Breast epithelium (tissue), 3 donors: Measurements from ENCODE around the gene USP15.

ENCODE experiments used
- CTCF ChIP-seq, 3 donors: fragments of 450-650 bp; IDR thresholded peaks; one replicate each; pipeline ENCODE4 v1.5.1; 2016 to 2017; ENCODE audit warnings: antibody characterized with exemption in 3 of 3, mild to moderate bottlenecking in 3 of 3, moderate library complexity in 3 of 3
- POLR2A ChIP-seq: fragments of 450-650 bp; IDR thresholded peaks from one replicate; pipeline ENCODE4 v1.6.1; 2016; ENCODE audit warnings: antibody characterized with exemption, mild to moderate bottlenecking, moderate library complexity
- POLR2AphosphoS5 ChIP-seq, 3 donors: sonication (generic); formaldehyde crosslinking; IDR thresholded peaks; one replicate each; pipeline ENCODE4 v1.6.1; 2017; ENCODE audit warnings: antibody characterized with exemption in 3 of 3

GRCh38 chr12:62375603-62376002, 115.4 kb downstream of the USP15 start:
- TF ChIP-seq POLR2A (no peak), CTCF (IDR thresholded peaks at IDR 0.05) (no peak), POLR2AphosphoS5 (IDR thresholded peaks at IDR 0.05) (no peak)
